ENCODE results near the gene PARVB.

The PARVB gene

DNA sequence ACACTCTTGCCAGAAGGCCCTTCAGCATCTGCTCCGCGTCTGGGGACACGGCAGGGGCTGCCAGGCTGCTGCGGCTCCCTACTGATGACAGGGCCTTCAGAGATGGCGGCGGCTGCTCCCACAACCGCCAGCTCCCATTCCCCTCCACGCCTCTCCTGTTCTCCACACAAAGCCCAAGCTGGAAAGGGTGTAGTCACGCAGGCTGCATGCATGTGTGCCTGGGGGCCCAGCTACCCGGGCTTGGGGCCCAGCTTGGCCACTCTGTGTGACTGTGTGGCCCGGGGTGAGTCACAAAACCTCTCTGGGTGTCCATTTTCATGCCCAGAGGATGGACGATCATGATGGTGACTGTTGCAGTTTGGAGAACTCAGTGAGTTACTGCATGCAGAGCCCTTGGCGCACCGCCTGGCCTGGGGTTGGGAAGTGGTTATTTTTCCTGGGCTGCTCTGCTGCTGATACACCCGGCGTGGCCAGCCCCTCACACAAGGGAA is 31.7 kb upstream of the PARVB start:
- no peak overlapping the region for H3K27ac ChIP-seq
- POLR2A ChIA-PET (ENCODE audit: low non-redundant PET) = no interaction called here
- TF ChIP-seq, protein P1, sequence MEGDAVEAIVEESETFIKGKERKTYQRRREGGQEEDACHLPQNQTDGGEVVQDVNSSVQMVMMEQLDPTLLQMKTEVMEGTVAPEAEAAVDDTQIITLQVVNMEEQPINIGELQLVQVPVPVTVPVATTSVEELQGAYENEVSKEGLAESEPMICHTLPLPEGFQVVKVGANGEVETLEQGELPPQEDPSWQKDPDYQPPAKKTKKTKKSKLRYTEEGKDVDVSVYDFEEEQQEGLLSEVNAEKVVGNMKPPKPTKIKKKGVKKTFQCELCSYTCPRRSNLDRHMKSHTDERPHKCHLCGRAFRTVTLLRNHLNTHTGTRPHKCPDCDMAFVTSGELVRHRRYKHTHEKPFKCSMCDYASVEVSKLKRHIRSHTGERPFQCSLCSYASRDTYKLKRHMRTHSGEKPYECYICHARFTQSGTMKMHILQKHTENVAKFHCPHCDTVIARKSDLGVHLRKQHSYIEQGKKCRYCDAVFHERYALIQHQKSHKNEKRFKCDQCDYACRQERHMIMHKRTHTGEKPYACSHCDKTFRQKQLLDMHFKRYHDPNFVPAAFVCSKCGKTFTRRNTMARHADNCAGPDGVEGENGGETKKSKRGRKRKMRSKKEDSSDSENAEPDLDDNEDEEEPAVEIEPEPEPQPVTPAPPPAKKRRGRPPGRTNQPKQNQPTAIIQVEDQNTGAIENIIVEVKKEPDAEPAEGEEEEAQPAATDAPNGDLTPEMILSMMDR (conservative IDR thresholded peaks at IDR 0.05; ENCODE audit: low read depth) = no peak
- CTCF ChIA-PET = interaction anchor here (0.6 to 2.3 kb wide), 8 partner anchors 9 to 677 kb away, joined by 3 to 30 read pairs (median 4); no protein-coding TSS in a partner anchor
- DNase-seq (ENCODE audit: low spot score) = no peak

DNA sequence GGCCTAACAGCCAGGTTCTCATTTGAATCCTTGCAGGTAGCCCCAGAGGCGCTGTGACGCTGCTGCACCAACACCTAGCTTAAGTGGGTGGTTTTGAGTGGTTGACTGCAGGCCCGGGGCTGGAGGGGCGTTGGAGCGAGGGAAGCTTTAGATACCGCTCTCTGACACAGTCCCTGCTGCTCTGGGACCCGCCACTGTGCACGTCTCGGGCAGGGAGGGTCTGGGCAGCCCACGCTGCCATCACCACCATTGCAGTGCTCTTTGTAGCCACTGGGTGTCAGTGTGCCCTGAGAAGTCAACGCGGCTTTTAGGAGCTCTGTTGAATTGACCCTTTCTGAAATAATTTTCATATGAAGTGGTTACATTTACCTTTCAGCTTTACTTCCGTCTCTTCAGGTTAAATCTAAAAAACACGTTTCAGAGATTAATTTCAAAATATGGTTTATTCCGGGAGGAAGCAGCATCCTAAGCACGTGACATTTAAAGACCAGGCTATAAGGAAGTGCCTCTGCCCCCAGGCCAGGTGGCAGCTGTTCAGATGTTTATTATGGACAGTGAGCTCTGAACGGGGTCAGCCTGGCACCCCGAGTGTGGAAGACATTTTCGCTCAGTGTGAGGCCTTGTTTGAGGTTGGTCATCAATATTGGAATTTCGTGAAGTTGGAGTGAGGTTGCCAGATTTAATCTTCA is 30.9 kb upstream of the PARVB start:
- DNase-seq (ENCODE audit: low spot score) = peak; percentile 46
- no peak overlapping the region for H3K27ac ChIP-seq
- POLR2A ChIA-PET (ENCODE audit: low non-redundant PET) = no interaction called here
- TF ChIP-seq, protein P1 (conservative IDR thresholded peaks at IDR 0.05; ENCODE audit: low read depth) = peak; percentile 93
- CTCF ChIA-PET = interaction anchor here (0.5 to 2.3 kb wide), 18 partner anchors 8 to 922 kb away, joined by 3 to 30 read pairs (median 4); no protein-coding TSS in a partner anchor

DNA sequence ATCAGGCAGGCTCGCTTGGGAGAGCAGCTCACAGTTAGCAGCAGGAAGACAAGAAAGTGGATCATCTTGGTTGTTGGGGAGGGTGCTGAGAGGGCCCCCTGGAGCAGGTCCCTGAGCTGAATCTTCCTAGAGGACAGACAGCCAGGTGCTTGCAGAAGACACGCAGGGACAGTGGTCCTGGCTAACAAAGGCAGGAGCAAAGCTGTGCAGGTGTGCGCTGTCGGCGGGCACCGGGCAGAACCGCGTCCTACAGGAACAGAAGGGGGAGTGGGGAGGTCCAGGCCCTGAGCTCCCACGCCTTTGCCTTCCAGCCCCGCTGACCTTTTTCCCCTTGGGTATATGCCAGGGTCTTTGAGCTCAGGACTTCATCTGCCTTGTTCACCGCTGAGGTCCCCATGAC is 30.1 kb upstream of the PARVB start:
- CTCF ChIA-PET = interaction anchor here (1.4 to 2.3 kb wide), 3 partner anchors 93 to 632 kb away, joined by 5 to 30 read pairs (median 24); no protein-coding TSS in a partner anchor
- TF ChIP-seq, protein P1 (conservative IDR thresholded peaks at IDR 0.05; ENCODE audit: low read depth) = no peak
- POLR2A ChIA-PET (ENCODE audit: low non-redundant PET) = no interaction called here
- H3K27ac ChIP-seq = no peak overlapping the region
- no peak for DNase-seq (ENCODE audit: low spot score)

DNA sequence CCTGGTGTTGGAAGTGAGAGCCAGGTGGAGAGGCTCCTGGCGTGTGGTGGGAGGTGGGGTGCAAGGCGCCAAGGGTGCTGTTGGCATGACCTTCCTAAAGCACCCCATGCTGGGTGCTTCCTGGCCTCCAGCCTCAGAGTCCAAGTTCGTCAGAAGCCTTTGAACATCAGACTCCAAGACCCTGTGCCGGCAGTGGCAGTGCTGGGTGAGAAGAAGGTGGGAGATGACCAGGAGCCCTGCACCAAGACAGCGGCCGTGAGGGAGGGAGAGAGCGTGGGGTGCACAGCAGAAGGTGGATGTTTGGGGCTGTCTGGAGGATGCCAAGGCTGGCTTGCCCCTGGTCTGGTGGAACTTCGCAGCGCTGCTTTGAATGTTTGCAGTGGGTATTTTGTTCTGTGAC is 29.7 kb upstream of the PARVB start:
- no peak overlapping the region for H3K27ac ChIP-seq
- ChIA-PET CTCF (no interaction called here), POLR2A (ENCODE audit: low non-redundant PET) (no interaction called here)
- no peak for DNase-seq (ENCODE audit: low spot score)
- TF ChIP-seq, protein P1 (conservative IDR thresholded peaks at IDR 0.05; ENCODE audit: low read depth) = no peak

DNA sequence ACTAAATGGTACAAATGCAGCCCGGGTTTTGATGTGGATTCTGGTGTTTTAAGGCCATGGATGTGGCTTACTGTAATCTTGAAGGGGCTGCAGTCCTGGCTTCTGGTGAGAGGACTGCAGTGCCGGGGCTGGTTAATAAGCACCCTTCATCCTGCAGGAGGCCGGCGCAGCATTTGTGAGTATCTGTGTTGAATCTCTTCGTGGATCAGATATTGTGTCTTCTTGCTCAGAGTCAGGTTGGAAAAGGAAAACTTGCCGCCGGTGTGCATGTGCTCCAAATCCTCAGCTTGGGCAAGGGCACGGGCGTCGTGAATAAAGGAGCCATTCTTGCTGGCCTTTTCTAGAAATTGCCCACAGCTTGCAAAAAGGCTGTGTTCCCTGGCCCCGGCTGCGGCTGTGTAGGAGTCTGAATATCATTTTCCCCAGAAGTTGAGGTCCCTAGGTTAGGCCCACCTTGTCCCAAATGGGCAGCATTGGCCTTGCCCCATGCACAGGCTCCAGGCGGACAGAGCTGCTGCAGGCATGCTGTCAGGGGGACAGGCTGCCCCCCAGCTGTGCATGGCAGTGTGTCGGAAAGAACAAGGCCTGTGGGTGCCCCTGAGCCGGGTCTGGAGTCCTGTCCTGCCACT is 28.9 kb upstream of the PARVB start:
- TF ChIP-seq, protein P1 (conservative IDR thresholded peaks at IDR 0.05; ENCODE audit: low read depth) = no peak
- ChIA-PET POLR2A (ENCODE audit: low non-redundant PET) (no interaction called here), CTCF (interaction anchor here (0.6 kb wide), 1 partner anchor 641 kb away, joined by 3 read pairs; no protein-coding TSS in a partner anchor)
- no peak for DNase-seq (ENCODE audit: low spot score)
- H3K27ac ChIP-seq = no peak overlapping the region

DNA sequence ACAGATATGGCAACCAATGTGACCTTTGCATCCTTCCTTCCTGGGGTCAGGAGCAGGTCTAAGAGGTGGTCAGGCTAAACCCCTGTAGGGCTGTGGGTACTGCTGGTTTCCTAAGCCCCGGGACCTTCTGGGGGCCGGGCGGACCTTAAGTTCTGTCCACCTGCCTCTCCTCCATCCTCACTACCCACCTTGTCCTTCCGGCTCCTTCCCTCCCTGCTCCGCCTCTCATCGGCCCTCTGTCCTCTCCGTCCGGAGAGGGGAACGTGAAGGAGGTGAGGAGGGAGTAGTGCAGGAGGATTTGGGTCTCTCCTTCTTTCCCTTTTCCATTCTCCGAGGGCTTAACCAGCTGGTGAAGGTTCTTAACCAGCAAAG is 28.3 kb upstream of the PARVB start:
- ChIA-PET POLR2A (ENCODE audit: low non-redundant PET) (no interaction called here), CTCF (no interaction called here)
- H3K27ac ChIP-seq = no peak overlapping the region
- TF ChIP-seq, protein P1 (conservative IDR thresholded peaks at IDR 0.05; ENCODE audit: low read depth) = no peak
- no peak for DNase-seq (ENCODE audit: low spot score)
